CD1c-positive myeloid dendritic cell (primary cell): ENCODE data around the gene RNASE8.
A peak's percentile ranks its signal among the peaks of the same experiment; 100 is the strongest.
"Not testable (repeated sequence)": the region's sequence is repeated elsewhere in the genome, so short reads cannot be mapped to it uniquely, and the experiment has no call there.

Source experiments
- DNase-seq: peaks from one replicate; pipeline ENCODE4 v3.0.0-alpha.2; 2016; ENCODE audit errors: extremely low spot score

The RNASE8 gene

DNA sequence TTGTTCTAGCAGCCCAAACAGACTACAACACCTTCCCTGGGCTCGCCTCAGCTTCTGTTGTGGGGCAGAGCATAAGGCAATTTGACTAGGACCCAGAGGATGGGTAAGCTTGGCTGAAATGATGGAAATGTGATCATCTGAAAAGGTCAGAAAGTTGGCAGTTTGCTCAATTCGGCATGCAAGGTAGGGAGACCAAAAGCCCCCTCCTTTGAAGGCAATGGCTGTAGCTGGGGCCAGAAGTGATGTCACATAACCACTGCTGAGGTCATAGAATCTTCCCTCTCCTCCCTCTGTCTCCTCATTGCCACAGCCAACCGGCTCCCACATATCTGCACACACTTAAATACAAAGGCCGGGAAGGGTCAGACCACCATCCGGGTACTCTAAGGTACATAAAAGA, 27.7 kb upstream of the RNASE8 start, which contains the start of gene TPPP2:
Gene TPPP2 (plus strand): TSS at position 301 of the 400 bp plus-strand sequence. CDS start 365 bp downstream, outside the sequence.
- DNase-seq: no peak

DNA sequence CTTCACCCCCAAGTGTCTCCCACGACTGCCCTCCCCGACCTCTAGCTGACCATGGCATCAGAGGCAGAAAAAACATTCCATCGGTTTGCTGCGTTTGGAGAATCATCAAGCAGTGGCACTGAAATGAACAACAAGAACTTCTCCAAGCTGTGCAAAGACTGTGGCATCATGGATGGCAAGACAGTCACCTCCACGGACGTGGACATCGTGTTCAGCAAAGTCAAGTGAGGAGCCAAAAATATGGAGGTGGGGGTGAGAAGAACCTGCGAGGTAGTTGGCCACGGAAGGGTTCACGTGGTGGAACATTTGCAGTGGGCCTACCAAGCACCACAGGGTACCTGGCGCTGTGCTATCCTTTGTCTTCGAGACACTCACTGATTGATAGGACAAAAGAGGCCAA, 27.1 kb upstream of the RNASE8 start:
- DNase-seq: no peak

DNA sequence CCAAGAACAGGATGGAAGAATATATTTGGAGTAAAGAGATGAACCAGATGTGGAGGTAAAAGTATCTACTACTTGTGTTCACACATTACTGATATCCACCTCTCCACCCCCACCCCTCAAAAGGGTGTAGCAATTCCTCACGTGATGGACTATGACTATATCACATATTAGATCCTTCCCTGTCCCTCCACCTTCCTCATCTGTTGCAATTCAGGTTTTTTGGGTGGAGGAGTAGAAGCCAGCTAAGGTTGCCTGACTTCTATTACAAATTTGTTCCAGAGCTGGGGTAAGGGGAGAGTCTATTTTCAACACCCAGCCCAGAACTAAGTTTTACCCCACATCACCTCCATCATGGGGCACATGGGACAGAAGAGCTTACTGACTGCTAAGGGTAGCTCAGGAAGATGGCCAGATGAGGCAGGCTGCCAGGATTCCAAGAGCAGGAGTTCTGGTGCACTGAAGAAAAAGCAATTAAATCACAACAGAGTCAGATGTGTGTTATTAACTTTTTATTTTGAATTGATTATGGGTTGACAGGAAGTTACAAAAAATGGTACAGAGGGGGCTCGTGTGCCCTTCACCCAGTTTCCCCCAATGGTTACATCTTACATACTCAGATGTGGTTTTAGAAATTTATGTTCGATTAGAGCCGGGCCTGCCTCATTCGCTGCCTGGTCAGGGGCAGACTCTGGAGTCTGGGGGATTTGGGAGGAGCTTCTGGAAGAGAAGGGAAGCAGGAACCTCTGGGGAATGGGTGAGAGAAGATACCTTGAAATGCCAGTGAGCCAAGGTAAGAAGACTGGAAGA, 25.1 kb upstream of the RNASE8 start:
- DNase-seq: peak; percentile 71

- peak; percentile 81 for DNase-seq
Observed at GRCh38 chr14:21033133-21033698, 24.4 kb upstream of the RNASE8 start.

- no peak for DNase-seq
Observed at GRCh38 chr14:21034707-21035106, 22.9 kb upstream of the RNASE8 start, which contains the start of gene RNASE13. Gene RNASE13 (minus strand): TSS chr14:21034807. CDS start chr14:21034288, 519 bp downstream.

- DNase-seq: peak; percentile 56
Observed at GRCh38 chr14:21036751-21037150, 20.9 kb upstream of the RNASE8 start.

GRCh38 chr14:21037156-21037555, 20.5 kb upstream of the RNASE8 start:
- peak; percentile 14 for DNase-seq

DNA sequence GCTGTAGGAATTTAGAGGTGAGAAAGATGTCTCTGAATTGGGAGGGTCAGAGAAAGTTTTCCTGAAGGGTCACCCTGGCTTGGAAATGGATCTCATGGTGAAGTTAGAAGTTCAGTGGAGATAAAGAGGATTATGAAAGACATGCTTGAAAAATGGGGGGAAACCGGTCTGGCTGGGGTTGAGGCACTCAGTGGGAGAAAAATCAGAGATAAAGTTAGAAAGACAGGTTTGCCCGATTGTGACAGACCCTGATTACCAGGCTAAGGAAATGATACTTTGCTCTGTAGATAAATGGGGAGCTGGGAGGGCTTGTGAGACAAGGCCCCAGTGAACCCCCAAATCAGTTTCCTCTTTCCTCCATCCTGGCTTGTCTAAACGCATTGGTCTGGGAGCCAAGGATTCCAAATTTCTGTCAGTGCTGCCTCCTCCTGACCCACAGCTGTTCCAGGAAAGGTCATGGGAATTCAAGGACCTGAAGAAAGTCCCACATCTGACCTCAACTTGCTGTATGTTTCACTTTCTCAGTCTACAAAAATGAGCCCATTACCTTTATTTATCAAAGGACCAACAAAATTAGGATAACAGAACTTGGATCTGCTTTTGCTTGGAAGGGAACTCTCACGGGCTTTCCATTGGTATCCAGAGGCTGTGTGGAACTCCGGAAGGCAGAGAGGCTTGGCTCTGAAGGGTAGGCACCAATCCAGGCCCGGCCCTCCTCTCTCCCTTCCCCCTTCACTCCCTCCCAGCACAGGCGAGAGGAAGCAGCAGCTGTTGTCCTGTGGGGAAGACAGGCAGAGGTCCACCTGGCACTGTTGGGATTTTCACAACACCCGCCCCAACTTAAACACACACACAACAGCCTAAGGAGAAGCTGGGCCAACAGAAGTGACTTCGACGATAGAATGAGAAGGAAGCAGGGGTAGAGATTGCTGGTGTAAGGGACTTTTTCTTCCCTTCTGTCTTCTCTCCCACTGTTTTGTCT, 18.9 kb upstream of the RNASE8 start:
- no peak for DNase-seq

DNA sequence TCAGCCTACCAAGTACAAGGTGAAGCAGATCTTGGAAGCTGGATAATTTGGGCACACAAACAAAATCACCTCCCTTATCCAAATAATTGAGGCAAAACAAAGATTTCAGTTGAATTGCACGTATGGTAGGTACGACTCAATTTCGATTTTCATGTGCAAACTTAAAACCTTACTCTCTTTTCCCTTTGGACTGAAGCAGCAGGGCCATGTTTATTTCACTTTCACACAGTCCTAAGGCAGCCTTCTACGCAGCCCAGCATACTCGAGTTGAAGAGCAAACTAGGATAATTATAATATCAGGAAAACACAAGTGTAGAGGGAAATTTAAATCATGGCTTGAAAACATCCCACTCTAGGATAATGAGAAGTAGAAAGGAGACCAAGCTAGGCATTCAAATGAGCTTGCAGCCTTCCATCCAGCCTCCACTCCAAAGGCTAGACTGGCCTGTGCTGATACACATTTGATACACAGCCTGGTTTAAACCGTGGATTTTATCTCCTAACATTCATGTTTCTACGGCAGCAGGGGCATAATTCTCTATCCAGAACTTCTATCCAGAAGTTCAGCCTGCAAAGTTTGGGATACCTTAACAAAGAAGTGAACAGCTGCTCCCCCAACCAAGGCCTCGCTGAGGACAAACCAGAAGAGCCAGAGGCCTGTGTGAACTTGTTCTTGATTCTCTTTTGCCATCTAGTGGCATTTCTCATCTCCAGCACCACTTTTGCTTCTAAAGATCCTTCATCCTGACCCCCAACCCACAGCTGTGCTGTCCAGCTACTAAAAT, 17.8 kb upstream of the RNASE8 start:
- peak; percentile 71 for DNase-seq

DNA sequence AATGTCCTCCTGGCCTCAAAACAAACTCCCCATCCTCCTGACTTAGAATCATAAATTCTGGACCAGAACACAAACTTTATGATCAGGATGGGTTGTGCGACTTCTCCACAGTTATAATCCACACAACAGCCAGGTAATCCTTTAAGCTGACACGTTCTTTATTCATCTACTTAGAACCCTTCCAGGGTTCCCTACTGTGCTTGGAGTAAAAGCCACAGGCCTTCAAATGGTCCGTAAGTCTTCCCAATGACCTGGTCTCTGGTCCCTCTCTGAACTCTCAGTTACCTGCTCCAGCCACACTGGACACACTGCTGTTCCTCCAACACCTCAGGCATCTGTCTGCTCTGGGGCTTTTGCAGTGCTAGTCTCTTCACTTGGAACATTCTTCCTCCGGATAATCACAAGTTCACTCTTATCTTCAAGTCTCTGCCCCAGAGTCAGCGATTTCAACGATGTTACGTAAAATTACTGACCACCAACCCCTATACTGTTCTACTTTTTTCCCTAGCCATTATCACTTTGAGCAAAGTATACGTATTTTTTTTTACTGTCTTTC, 17.2 kb upstream of the RNASE8 start:
- DNase-seq: no peak

DNA sequence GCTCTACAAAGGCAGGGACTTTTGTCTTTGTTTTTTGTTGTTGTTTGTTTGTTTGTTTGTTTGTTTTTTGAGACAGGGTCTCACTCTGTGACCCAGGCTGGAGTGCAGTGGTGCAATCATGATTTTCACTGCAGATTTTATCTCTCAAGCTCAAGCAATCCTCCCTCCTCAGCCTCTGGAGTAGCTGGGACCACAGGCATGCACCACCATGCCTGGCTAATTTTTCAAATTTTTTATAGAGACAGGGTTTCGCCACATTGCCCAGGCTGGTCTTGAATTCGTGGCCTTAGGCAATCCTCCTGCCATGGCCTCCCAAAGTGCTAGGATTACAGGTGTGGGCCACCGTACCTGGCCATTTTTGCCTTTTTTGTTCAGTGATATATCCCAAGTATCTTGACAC, 16.7 kb upstream of the RNASE8 start:
- DNase-seq: not testable (repeated sequence)

GRCh38 chr14:21041676-21042433, 15.8 kb upstream of the RNASE8 start, which contains the start of gene RNASE7:
Gene RNASE7 (plus strand): TSS chr14:21042362. CDS start chr14:21042993, 631 bp downstream.
- DNase-seq: peak; percentile 58

DNA sequence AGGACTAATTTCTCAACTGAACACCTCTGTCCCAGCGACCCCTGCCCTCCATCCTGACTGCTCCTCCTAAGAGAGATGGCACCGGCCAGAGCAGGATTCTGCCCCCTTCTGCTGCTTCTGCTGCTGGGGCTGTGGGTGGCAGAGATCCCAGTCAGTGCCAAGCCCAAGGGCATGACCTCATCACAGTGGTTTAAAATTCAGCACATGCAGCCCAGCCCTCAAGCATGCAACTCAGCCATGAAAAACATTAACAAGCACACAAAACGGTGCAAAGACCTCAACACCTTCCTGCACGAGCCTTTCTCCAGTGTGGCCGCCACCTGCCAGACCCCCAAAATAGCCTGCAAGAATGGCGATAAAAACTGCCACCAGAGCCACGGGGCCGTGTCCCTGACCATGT, 14.7 kb upstream of the RNASE8 start:
- DNase-seq: no peak

GRCh38 chr14:21043387-21043973, 14.1 kb upstream of the RNASE8 start:
- DNase-seq: no peak

DNA sequence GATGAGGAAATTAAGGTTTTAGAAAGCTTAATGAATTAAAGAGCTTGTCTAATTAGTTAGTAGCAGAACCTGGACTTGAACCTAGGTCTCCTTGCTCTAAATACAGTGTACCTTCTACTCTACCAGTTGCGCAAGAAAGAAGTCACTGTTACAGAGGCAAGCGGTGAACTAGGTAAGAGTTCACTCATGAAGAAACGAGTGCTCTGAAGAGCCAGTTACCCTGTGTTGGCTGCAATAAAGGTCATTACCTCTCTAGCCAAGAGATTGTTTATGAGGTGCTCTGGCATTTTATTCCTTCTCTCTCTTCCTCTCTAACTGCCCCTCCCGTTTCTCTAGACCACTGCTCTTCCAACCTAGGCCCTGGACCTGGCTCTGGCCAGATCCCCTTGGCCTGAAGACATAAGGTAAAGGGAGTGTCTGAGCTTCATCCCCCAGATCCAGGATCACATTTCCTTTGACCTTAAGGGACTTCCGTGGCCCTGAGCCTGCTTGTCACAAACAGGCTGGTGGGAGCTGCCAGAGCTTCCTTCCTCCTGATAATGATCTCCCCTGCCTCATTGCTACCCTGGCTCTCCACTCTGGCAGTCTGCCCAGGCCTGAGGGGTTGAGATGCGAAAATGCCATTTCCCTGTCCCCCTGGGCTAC, 13.5 kb upstream of the RNASE8 start:
- DNase-seq: no peak

DNA sequence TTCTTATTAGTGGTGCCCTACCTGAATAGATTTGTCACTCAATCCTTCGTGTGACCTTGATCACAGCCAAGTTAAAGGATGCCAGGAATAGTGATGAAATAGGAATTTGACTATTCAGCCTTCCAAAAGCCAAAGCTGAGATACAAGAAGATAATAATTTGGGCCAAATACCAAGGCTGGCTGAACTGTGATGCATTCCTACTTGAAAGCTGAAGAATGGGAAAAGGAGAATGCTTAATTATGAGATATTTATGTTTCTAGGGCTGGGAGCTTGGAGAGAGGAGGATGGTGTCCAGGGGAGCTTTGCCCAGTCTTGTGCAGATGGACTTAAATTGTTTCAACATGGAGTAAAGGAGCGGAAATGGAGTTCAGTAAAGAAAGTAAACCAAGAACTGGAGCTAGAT, 10.2 kb upstream of the RNASE8 start:
- DNase-seq: no peak

- DNase-seq: no peak
Observed at GRCh38 chr14:21048638-21049037, 9.0 kb upstream of the RNASE8 start.

GRCh38 chr14:21049271-21049673, 8.3 kb upstream of the RNASE8 start:
- no peak for DNase-seq

GRCh38 chr14:21050597-21050996, 7.0 kb upstream of the RNASE8 start:
- no peak for DNase-seq
